Gastroesophageal sphincter (tissue), 4 donors: ENCODE measurements around the gene CDH22. TPM values are rescaled to one million over a fixed set of nuclear protein-coding genes. Genes with fewer than 3 reads are reported as not detected.
A peak's percentile ranks its signal among the peaks of the same experiment; 100 is the strongest.

Experiments used
- ATAC-seq: fragments of 150-250 bp; one replicate; pipeline ENCODE4 v1.9.1; 2016; ENCODE audit warnings: mild to moderate bottlenecking, moderate library complexity
- H3K27ac ChIP-seq, 4 donors: fragments of 200-600 bp; sonication (generic) in 3 of 4; 1 replicate in 3 of 4; 2 replicates in 1 of 4; pipeline ENCODE4 v1.5.1; 2016 to 2019
- H3K27me3 ChIP-seq: fragments of 200-600 bp; sonication (generic); one replicate; pipeline ENCODE4 v1.5.1; 2019
- H3K36me3 ChIP-seq, 2 donors: fragments of 200-600 bp; sonication (generic); one replicate each; pipeline ENCODE4 v1.5.1; 2019; ENCODE audit warnings: control low read depth in 1 of 2
- H3K4me1 ChIP-seq, 3 donors: fragments of 200-600 bp; sonication (generic); 1 replicate in 2 of 3; 2 replicates in 1 of 3; pipeline ENCODE4 v1.5.1; 2016 to 2019; ENCODE audit warnings: control low read depth in 2 of 3
- H3K4me3 ChIP-seq, 2 donors: fragments of 200-600 bp; sonication (generic); one replicate each; pipeline ENCODE4 v1.5.1; 2019; ENCODE audit warnings: mild to moderate bottlenecking in 1 of 2, moderate library complexity in 1 of 2
- H3K9me3 ChIP-seq, 3 donors: fragments of 200-600 bp; sonication (generic); one replicate each; pipeline ENCODE4 v1.5.1; 2017 to 2019; ENCODE audit warnings: control low read depth in 2 of 3
- EP300 ChIP-seq: sonication (generic); formaldehyde crosslinking; IDR thresholded peaks from one replicate; pipeline ENCODE4 v1.6.1; 2017; ENCODE audit warnings: antibody characterized with exemption, mild to moderate bottlenecking
- POLR2A ChIP-seq, 2 donors: fragments of 450-650 bp; IDR thresholded peaks; one replicate each; pipeline ENCODE4 v1.6.1; 2017; ENCODE audit warnings: antibody characterized with exemption in 2 of 2, mild to moderate bottlenecking in 2 of 2, moderate library complexity in 1 of 2
- POLR2AphosphoS5 ChIP-seq: sonication (generic); formaldehyde crosslinking; IDR thresholded peaks from one replicate; pipeline ENCODE4 v1.6.1; 2017; ENCODE audit warnings: antibody characterized with exemption
- WGBS, 2 donors: methylation state at CpG; one replicate each; pipeline ENCODE4 v1.1.5; 2018; ENCODE audit warnings: low coverage in 1 of 2; 5-methylcytosine and 5-hydroxymethylcytosine counted together
- total RNA-seq, 4 donors: library from RNA; depleted of rRNA; stranded (reverse); fragments of >200 nt; gene quantifications; one replicate each; pipeline ENCODE4 v1.1.0, GENCODE V29; 2016
- TF ChIP-seq, protein P1 (sequence below), 4 experiments: fragments of 200-600 bp in 2 of 4; fragments of 450-650 bp in 2 of 4; sonication (generic) in 1 of 4; IDR thresholded peaks; one replicate each; pipeline ENCODE4 v1.5.1; 2017 to 2019; ENCODE audit warnings: antibody characterized with exemption in 4 of 4, mild to moderate bottlenecking in 2 of 4, moderate library complexity in 2 of 4

Gene CDH22
- total RNA-seq, 4 donors from 2014 or later, result 0.15 TPM; not detected in 3

DNA sequence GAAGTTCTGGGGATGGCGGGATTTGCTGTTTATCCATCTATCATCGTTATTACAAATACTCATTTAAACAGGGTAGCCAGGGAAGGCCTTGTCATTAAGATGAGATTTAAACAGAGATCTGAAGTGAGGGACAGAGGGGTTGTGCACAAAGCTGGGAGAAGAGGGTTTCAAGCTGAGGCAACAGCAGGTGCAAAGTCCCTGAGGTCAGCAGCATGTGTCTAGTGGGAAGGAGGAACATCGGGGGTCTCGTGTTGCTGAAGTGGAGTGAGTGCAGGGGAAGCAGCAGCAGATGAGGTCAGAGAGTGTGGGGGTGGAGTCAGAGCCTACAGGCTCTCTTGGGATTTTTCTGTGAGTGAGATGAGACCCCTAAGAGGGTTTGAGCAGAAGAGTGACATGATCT is 52.0 kb downstream of the CDH22 start:
- WGBS, 2 donors, result 37 to 47% methylated on average over 4 of the region's 4 CpGs
- no peaks in the 10 kb centered on the region for H3K9me3 ChIP-seq
- no peak overlapping the region for H3K27ac ChIP-seq
- H3K4me3 ChIP-seq, result no peak overlapping the region
- peaks cover 97% of the 10 kb centered on the region for H3K27me3 ChIP-seq
- ATAC-seq, result no peak
- TF ChIP-seq, protein P1, sequence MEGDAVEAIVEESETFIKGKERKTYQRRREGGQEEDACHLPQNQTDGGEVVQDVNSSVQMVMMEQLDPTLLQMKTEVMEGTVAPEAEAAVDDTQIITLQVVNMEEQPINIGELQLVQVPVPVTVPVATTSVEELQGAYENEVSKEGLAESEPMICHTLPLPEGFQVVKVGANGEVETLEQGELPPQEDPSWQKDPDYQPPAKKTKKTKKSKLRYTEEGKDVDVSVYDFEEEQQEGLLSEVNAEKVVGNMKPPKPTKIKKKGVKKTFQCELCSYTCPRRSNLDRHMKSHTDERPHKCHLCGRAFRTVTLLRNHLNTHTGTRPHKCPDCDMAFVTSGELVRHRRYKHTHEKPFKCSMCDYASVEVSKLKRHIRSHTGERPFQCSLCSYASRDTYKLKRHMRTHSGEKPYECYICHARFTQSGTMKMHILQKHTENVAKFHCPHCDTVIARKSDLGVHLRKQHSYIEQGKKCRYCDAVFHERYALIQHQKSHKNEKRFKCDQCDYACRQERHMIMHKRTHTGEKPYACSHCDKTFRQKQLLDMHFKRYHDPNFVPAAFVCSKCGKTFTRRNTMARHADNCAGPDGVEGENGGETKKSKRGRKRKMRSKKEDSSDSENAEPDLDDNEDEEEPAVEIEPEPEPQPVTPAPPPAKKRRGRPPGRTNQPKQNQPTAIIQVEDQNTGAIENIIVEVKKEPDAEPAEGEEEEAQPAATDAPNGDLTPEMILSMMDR (IDR thresholded peaks at IDR 0.05), result no peak
- TF ChIP-seq POLR2AphosphoS5, result no peak
- no peak for TF ChIP-seq EP300
- TF ChIP-seq POLR2A (IDR thresholded peaks at IDR 0.05), result no peak
- H3K36me3 ChIP-seq, result no peaks in the 10 kb centered on the region
- H3K4me1 ChIP-seq, result peaks cover 0 to 8% (median 0%) of the 10 kb centered on the region in 3 donors

DNA sequence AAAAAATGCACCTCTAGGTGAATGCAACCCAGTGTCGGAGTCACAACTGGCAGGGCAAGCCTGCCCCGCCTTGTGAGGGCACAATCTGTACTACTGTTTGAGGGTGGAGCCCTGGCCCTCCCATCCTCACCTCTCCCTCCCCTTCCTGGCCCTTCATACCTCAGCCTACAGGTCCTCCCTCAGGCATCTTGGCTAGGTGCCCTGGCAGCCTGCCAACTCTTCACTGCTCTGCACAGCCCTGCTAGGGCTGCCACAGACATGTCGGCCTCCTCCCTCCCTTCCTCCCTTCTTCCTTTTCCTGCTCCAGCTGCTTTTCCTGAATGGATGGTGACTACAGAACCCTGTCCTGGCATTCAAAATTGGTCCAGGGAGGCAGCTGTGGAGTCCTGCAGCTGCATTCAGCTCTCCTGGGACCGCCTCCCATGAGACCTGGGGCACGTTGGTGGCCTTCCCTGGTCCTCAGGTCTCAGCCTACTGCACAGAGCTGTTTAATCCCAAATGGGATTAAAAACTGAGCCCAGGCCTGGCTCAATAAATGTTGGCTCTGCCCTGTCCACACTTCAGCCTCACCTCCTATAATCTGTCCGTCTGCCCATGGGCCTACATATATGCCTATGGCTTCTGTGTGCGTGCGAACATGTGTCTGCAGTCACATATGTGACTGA is 52.7 kb downstream of the CDH22 start:
- Histone ChIP-seq H3K4me3 (no peak overlapping the region), H3K27ac (no peak overlapping the region), H3K4me1 (peaks cover 0 to 12% (median 0%) of the 10 kb centered on the region in 3 donors), H3K27me3 (peaks cover 97% of the 10 kb centered on the region), H3K36me3 (no peaks in the 10 kb centered on the region), H3K9me3 (no peaks in the 10 kb centered on the region)
- ATAC-seq, result no peak
- TF ChIP-seq POLR2AphosphoS5 (no peak), EP300 (no peak), POLR2A (IDR thresholded peaks at IDR 0.05) (no peak)
- TF ChIP-seq, protein P1 (IDR thresholded peaks at IDR 0.05), result no peak
- WGBS, 2 donors, result 38 to 49% methylated on average over 4 to 6 of the region's 8 CpGs

DNA sequence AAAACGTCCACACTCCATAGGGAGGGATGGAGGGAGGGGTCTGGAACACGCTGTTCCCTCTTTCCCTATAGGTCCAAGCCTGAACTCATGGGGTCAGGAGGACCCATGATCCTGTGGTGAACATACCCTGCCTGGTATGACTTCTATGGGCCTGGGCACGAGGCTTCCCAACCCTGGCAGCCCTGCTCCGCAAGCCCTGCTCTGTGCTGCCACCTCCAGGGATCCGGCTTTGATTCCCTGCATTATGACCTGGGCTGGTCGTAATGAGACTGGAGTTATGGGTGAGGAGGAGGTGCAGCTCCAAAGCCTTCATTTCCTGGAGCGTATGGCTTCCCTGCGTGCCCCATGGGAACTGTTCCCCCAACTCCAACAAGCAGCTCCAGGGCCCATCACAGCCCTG is 54.9 kb downstream of the CDH22 start:
- WGBS, 2 donors, result 0 to 10% methylated on average over 3 to 7 of the region's 8 CpGs
- Histone ChIP-seq H3K4me1 (peaks cover 0 to 12% (median 0%) of the 10 kb centered on the region in 3 donors), H3K9me3 (no peaks in the 10 kb centered on the region), H3K4me3 (no peak overlapping the region), H3K27ac (no peak overlapping the region), H3K27me3 (peaks cover 97% of the 10 kb centered on the region), H3K36me3 (no peaks in the 10 kb centered on the region)
- TF ChIP-seq POLR2AphosphoS5 (no peak), POLR2A (IDR thresholded peaks at IDR 0.05) (no peak), EP300 (no peak)
- TF ChIP-seq, protein P1 (IDR thresholded peaks at IDR 0.05), result peak in 1 of 4 experiments; percentile 29
- no peak for ATAC-seq

DNA sequence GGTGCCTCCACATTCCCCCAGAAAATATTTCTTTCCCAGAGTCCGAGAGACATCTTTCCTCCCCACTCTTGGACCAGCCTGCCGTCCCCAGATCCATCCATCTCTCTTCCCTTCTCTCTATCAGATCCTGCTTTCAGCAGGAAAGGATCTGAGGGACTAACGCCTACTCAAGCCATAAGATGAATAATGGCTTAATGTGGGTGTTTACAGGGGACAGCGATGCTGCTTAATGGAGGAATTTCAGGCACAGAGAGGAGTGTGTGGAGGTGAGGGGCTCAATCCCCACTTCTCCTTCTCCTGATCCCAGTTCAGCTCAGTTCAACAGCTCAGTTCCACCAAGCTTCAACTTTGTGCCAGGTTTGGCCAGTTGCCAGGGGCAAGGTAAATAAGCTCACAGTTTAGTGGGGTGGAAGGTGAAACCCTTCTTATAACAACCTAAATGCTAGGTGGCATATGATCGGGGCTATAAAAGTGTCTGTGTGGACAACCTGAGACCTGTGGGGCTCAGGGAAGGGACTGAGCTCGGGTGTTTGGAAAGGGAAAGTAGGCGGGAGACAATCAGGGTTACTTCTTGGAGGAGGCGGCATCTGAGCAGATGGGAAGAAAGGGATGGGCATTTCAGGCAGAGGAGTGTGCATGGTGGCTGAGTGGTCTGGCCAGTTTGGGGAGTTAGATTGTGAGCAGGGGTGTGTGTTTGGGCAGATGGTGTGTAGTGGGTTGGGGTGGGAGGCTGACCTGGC is 55.8 kb downstream of the CDH22 start:
- 57% methylated on average over 4 to 8 of the region's 8 CpGs for WGBS, 2 donors
- H3K36me3 ChIP-seq, result no peaks in the 10 kb centered on the region
- no peak overlapping the region for H3K4me3 ChIP-seq
- ATAC-seq, result no peak
- TF ChIP-seq, protein P1 (IDR thresholded peaks at IDR 0.05), result no peak
- no peak for TF ChIP-seq EP300
- no peak for TF ChIP-seq POLR2AphosphoS5
- no peak for TF ChIP-seq POLR2A (IDR thresholded peaks at IDR 0.05)
- H3K9me3 ChIP-seq, result no peaks in the 10 kb centered on the region
- H3K27me3 ChIP-seq, result peaks cover 97% of the 10 kb centered on the region
- H3K4me1 ChIP-seq, result peaks cover 0 to 12% (median 0%) of the 10 kb centered on the region in 3 donors
- no peak overlapping the region for H3K27ac ChIP-seq
